ENCODE data around the gene GNAI3. TPM values are rescaled to one million over a fixed set of nuclear protein-coding genes. Genes with fewer than 3 reads are reported as not detected.

GNAI3 gene
- total RNA-seq, 1 donor from 2014 or later, result 4.9 TPM

GRCh38 chr1:109501644-109502363 is 46.6 kb upstream of the GNAI3 start:
- Histone ChIP-seq H3K9me3 (no peaks in the 10 kb centered on the region), H3K36me3 (peaks cover 0 to 4% of the 10 kb centered on the region in 2 donors), H3K4me3 (no peak overlapping the region), H3K27me3 (no peaks in the 10 kb centered on the region), H3K4me1 (peaks cover 65% of the 10 kb centered on the region), H3K27ac (peak overlapping the region; percentile 48)
- no peak for DNase-seq (ENCODE audit: extremely low spot score in 2 of 2)
- intact Hi-C loops (cut with DNase I), result no loop called here
- TF ChIP-seq POLR2A (IDR thresholded peaks at IDR 0.05) (no peak), CTCF (IDR thresholded peaks at IDR 0.05) (no peak), POLR2AphosphoS5 (IDR thresholded peaks at IDR 0.05; ENCODE audit: insufficient read depth in 1 of 2, low read depth in 1 of 2) (no peak)

GRCh38 chr1:109502364-109502851 is 46.0 kb upstream of the GNAI3 start:
- H3K36me3 ChIP-seq, result no peaks in the 10 kb centered on the region
- H3K27ac ChIP-seq, result no peak overlapping the region
- H3K4me1 ChIP-seq, result peaks cover 59% of the 10 kb centered on the region
- no peaks in the 10 kb centered on the region for H3K27me3 ChIP-seq
- H3K9me3 ChIP-seq, result no peaks in the 10 kb centered on the region
- no peak overlapping the region for H3K4me3 ChIP-seq
- intact Hi-C loops (cut with DNase I), result no loop called here
- TF ChIP-seq CTCF (IDR thresholded peaks at IDR 0.05), result no peak
- TF ChIP-seq POLR2A (IDR thresholded peaks at IDR 0.05), result no peak
- TF ChIP-seq POLR2AphosphoS5 (IDR thresholded peaks at IDR 0.05; ENCODE audit: insufficient read depth in 1 of 2, low read depth in 1 of 2), result no peak
- no peak for DNase-seq (ENCODE audit: extremely low spot score in 2 of 2)

- Histone ChIP-seq H3K27me3 (no peaks in the 10 kb centered on the region), H3K36me3 (no peaks in the 10 kb centered on the region), H3K4me3 (no peak overlapping the region), H3K27ac (peak overlapping the region; percentile 27), H3K9me3 (no peaks in the 10 kb centered on the region), H3K4me1 (peaks cover 49% of the 10 kb centered on the region)
- no peak for DNase-seq (ENCODE audit: extremely low spot score in 2 of 2)
- TF ChIP-seq POLR2AphosphoS5 (IDR thresholded peaks at IDR 0.05; ENCODE audit: insufficient read depth in 1 of 2, low read depth in 1 of 2), result peak in 1 of 2 donors; percentile 33
- TF ChIP-seq POLR2A (IDR thresholded peaks at IDR 0.05), result no peak
- no peak for TF ChIP-seq CTCF (IDR thresholded peaks at IDR 0.05)
- intact Hi-C loops (cut with DNase I), result no loop called here
These were observed 44.5 kb upstream of the GNAI3 start for GRCh38 chr1:109503935-109504334.

- TF ChIP-seq POLR2A (IDR thresholded peaks at IDR 0.05) (no peak), CTCF (IDR thresholded peaks at IDR 0.05) (no peak), POLR2AphosphoS5 (IDR thresholded peaks at IDR 0.05; ENCODE audit: insufficient read depth in 1 of 2, low read depth in 1 of 2) (no peak)
- Histone ChIP-seq H3K4me1 (peaks cover 45% of the 10 kb centered on the region), H3K9me3 (no peaks in the 10 kb centered on the region), H3K27ac (no peak overlapping the region), H3K27me3 (no peaks in the 10 kb centered on the region), H3K36me3 (no peaks in the 10 kb centered on the region), H3K4me3 (no peak overlapping the region)
- DNase-seq (ENCODE audit: extremely low spot score in 2 of 2), result no peak
- intact Hi-C loops (cut with DNase I), result no loop called here
These were observed 43.4 kb upstream of the GNAI3 start for GRCh38 chr1:109504974-109505373.

Measured in vagina (tissue), 2 donors.